ENCODE results near the gene CFAP57.
"Not testable (repeated sequence)": the region's sequence is repeated elsewhere in the genome, so short reads cannot be mapped to it uniquely, and the experiment has no call there.

Gene CFAP57

DNA sequence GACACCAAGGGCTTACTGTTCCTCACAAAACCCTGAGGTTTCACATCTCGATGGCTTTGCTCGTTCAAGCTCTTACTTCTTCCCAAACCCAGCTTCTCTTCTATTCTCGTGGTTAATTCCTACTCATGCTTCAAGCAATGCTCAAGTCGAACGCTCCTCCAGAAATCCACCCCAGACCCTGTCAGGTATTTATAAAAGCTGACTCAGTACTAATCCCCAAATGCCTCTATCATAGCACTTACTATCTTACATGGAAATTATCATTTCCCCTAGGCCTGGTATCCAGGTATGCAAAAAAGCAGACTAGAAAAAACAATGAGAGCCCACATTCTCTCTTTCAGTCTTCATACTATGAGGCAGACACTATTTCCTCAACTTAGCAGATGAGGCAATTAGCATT lies 6.4 kb upstream of the CFAP57 start:
- DNase-seq: no peak
- intact Hi-C loops (cut with DNase I): no loop called here

DNA sequence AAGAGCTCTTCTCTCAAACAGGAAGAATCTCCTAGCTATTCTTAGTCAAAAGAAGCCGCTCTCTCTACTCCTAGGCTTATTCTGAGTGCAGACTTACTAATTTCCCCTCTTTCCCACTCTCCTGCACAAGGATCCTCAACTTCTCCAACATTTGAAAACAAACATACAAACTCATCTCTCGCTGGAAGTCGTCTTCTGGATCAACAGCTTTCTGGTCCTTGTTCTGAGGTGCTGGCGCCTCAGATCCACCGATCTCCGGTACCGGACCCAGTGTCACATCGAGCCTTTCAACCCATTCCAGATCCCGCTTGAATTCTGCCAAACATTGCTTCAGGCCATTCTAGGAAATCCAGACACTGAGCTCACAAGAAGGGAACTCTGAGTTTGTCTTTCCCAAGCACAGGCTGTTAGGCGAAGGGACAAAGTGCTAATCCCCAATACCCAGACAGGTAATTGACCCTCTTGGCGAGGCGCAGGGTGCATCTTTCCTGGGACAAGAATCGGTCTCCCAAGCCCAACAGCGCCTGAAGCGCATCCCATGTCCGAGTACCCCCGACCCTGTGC lies 736 bp upstream of the CFAP57 start:
- peak in 8 of 42 donors; percentile 1 to 30 (median 17) for DNase-seq
- intact Hi-C loops (cut with DNase I): no loop called here

DNA sequence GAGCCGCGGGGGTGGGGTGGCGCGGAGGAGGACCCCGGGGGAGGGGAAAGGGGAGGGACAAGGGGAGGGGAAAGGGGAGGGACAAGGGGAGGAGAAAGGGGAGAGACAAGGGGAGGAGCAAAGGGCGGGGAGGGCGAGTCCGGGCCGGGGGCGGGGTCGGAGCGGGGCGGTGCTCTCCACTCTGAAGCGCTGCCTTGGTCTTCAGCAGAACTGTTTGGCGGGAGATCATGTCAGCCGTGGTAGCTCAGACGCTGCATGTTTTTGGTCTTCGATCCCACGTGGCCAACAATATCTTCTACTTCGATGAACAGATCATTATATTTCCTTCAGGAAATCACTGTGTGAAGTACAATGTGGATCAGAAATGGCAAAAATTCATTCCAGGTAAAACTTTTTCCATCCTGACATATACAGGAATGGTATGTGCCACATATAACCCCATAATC lies 420 bp downstream of the CFAP57 start:
- DNase-seq: peak; percentile 67 to 96 (median 88)
- intact Hi-C loops (cut with DNase I): no loop called here

DNA sequence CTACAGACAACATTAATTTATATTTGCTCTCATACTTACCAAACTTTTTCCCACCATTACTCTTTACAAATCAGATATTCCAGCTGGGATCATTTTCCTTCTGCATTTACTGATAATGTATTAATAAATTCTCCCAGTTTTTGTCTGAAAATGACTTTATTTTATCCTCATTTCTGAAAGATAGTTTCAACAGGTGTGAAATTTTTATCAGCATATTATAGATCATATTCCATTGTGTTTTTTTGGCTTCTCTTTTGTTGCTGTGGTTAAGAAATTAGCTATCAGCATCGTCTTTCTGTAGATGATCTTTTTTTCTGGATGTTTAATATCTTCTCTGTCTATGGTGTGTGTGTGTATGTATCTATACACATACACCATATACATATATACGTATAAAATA lies 2.7 kb downstream of the CFAP57 start:
- intact Hi-C loops (cut with DNase I): no loop called here
- DNase-seq: no peak

DNA sequence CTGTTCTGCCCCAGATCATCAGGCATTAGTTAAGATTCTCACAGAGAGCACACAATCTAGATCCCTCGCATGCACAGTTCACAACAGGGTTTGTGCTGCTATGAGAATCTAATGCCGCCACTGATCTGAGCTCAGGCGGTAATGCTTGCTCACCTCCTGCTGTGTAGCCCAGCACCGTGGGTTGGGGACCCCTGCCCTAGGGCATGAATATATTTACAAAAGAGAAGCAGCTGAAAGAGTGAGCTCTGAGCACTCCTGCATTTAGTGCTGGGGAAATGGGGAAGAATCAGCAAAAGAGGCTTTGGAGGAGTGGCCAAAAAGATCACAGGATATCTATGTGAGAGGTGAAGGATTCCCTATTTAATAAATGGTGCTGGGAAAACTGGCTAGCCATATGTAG lies 5.6 kb downstream of the CFAP57 start:
- no peak for DNase-seq
- intact Hi-C loops (cut with DNase I): no loop called here

DNA sequence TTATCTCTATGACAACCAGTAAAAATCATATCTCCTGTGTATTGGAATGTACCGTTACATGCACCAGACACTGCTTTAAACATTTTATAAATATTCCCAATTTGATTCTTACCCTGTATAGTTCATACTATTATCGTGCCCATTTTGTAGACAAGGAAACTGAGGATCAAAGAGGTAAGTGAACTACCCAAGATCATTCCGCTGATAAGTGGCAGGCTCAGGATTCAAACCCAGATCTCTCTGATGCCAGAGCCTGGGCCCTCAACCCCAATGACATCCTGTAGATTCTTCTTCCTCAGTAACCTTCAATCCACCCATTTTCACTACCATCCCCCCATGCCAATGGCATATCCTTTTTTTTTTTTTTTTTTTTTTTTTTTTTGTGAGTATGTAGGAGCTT lies 12.3 kb downstream of the CFAP57 start:
- no peak for DNase-seq
- intact Hi-C loops (cut with DNase I): no loop called here

DNA sequence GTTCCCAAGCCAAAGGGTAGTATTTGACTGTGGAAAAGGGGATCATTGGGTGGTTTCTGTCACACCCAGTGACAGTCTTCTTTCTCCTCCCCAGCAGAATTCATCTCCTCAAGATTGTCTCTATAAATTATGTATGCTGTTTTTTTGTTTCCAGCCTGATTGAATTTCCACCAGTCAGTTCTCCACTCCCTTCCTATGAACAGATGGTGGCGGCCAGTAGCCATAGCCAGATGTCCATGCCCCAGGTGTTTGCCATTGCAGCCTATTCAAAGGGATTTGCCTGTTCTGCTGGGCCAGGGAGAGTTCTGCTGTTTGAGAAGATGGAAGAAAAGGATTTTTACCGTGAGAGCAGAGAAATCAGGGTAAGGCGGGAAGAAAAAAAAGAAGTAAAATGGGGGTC lies 12.9 kb downstream of the CFAP57 start:
- DNase-seq: no peak
- intact Hi-C loops (cut with DNase I): no loop called here

DNA sequence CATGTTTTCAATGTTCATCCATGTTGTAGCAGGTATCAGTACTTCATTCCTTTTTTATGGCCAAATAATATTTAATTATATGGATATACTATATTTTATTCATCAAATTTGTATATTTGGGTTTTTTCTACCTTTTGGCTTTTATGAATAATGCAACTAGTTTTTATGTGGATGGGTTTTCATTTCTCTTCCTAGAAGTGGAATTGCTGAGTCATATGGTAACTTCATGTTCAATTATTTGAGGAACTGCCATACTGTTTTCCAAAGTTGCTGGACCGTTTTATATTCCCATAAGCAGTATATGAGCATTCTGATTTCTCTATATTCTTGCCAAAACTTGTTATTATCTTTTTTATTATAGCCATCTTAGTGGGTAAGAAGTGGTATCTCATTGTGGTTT lies 16.0 kb downstream of the CFAP57 start:
- intact Hi-C loops (cut with DNase I): no loop called here

DNA sequence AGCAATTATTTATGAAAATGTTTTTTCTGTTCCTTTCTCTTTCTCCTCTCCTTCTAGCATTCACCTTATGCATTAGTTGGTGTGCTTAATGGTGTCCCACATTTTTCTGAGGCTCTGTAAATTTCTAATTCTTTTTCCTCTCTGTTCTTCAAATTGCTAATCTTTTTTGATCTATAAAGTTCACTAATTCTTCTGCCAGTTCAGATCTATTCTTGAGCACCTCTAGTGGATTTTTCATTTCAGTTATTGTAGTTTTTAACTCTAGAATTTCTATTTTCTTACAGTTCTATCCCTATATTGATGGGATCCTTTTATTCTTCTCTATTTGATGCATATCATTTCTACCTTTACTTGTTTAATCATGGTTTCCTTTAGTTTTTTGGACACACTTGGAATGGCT lies 22.4 kb downstream of the CFAP57 start:
- no peak for DNase-seq
- intact Hi-C loops (cut with DNase I): no loop called here

More for the DNA sequence above, 16.0 kb downstream of the CFAP57 start:
- DNase-seq: no peak

DNA sequence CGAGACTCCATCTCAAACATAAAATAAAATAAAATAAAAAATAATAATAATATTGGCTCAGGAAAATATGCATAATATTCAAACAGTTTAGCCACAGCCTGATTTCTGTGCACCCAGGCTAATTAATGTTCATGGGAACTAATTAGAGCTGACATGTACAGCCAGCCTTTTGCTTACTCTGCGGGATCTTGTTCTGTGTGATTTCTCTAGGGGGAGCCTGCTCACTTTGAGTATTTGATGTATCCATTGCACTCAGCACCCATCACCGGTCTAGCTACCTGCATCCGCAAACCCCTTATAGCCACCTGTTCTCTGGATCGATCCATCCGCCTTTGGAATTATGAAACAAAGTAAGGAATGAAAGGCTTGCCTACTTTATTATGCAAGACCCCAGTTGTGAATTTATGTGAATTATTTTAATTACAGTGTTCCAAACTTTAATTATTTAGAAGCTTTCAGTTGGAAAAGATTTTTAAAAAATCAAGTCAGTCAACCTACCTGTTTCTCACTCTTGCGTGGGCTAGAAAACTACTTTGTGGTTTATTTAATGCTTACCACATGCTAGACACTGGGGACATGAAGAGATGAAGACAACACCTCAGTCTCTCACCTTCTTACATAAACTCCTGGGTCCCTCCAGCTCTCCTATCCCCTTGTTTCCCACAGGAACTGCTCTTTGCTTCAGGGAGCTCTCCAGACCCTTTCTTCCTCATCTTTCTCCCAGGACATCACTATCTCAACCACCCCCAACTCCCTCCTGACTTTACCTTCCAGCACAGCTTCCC lies 25.4 kb downstream of the CFAP57 start:
- DNase-seq: no peak
- intact Hi-C loops (cut with DNase I): no loop called here

DNA sequence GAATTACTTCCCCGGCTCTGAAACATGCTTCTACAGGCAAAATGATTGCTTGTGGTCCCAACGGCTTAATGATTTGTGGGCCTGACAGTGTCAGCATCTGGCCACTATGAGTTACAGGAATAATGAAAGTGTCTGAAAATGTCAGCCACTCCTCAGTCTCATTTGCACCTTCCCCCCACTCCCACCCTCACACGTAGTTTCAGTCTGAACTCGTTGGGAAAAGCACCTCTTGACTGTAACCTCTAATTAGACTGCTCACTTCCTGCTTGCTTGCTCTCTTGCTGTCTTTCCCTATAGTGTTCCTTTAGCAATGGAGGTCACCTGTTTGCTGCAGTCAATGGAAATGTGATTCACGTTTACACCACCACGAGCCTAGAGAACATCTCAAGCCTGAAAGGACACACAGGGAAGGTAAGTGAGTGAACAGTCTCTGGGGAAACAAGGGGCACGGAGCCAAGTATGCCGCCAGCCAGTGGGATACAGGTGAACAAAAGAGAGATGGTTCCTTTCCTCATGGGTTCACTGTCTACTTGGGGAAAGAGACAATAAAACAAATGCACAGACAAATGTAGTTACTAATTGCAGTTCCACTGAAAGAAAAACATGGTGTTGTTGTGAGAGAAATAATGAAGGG lies 27.1 kb downstream of the CFAP57 start:
- no peak for DNase-seq
- intact Hi-C loops (cut with DNase I): no loop called here

DNA sequence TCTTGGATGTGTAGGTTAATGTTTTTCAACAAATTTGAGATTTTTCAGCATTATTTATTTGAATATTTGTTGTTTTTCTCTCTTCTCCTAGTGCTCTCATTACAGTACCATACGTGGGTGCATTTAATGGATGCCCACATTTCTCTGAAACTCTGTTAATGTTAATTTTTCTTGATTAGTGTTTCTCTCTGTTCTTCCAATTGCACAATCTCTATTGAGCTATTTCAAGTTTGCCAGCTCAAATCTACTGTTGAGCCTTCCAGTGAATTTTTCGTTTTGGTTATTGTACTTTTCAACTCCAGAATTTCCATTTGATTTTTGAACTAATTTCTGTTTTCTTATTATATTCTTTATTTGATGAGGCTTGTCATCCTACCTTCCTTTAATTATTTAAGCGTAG lies 31.7 kb downstream of the CFAP57 start:
- intact Hi-C loops (cut with DNase I): no loop called here
- no peak for DNase-seq

DNA sequence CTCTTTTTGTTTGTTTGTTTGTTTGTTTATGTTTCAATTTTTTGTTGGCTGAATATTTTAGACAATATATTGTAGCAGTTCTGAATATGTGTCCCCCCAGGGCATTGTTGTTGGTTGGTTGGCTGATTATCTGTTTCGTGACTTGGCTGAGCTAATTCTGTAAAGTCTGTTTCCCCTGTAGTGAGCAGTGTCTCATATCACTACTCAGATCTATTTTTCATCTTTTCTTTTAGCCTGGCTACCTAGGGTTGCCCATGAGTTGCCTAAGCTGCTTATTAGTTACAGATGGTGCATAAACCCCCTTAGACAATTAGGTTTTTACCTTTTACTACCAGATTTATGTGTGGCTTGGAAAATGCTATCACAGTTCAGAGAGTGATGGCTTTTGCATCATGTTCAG lies 32.3 kb downstream of the CFAP57 start:
- no peak for DNase-seq
- intact Hi-C loops (cut with DNase I): no loop called here

DNA sequence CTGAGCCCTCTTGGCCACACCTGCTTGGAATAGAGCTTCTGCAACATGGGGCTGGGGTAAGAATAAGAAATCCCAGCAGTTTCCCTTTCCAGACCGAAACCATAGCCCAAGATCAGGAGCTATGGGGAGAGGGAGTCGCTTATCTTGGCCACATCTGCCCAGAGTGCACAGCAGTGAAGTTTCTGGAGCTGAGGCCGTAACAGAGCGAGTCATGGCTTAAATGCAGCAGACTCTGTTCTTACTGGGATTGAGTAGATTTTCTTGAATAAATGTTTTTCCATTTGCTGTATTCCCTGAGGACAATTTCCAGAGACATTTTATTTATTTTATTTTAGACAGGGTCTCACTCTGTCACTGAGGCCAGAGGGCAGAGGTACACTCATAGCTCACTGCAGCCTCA lies 33.5 kb downstream of the CFAP57 start:
- intact Hi-C loops (cut with DNase I): no loop called here

DNA sequence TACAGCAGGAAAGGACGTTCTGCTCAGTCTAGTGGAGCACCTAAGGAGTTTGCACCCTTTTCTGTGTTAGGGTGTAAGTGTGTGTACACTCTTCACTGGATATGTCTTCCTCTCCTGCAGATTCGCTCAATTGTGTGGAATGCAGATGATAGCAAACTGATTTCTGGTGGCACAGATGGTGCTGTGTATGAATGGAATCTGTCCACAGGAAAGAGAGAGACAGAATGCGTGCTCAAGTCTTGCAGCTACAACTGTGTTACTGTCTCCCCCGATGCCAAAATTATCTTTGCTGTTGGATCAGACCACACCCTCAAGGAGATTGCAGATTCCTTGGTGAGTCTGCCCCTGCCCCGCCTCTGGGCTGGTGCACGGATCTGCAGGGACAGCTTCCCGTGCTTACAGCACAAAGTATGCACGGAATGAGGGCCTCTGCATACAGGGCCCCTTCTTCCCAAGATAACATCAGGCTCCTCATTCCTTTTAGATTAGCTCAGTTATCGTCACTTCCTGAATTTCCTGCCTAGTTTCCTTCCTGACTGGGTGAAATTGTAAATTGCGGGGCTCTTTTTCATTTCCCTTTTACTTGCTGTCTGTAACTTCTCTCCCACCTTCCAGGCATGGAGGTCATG lies 34.6 kb downstream of the CFAP57 start:
- DNase-seq: no peak
- intact Hi-C loops (cut with DNase I): no loop called here

More for the DNA sequence above, 33.5 kb downstream of the CFAP57 start:
- no peak for DNase-seq

DNA sequence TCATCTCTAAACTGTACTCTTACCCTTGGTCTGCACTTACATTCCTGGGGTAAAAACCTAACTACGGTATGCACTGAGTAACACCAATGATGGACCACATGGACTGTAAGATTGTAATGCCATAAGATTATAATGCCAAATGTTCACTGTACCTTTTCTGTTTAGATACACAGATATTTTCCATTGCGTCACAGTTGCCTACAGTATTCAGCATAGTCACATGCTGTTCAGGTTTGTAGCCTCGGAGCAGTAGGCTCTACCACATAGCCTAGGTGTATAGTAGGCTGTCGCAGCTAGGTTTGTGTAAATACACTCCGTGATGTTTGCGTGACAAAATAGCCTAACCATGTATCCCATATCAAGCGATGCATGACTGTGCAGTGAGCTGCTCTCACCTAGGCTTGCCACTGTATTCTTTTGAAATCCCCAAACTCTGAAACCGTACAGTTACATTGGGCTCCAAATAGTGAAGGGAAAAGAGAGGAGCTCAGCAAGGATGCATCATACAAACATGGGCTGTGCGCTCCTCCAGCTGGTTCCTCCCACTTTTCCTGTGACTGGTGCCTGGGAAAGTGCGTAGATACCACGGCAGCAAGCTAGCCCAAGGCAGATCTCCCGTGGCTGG lies 35.2 kb downstream of the CFAP57 start:
- no peak for DNase-seq
- intact Hi-C loops (cut with DNase I): no loop called here

DNA sequence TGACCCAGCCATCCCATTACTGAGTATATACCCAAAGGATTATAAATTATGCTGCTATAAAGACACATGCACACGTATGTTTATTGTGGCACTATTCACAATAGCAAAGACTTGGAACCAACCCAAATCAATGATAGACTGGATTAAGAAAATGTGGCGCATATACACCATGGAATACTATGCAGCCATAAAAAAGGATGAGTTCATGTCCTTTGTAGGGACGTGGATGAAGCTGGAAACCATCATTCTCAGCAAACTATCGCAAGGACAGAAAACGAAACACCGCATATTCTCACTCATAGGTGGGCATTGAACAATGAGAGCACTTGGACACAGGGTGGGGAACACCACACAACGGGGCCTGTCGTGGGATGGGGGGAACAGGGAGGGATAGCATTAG lies 36.1 kb downstream of the CFAP57 start:
- DNase-seq; intact Hi-C loops (cut with DNase I): not testable (repeated sequence)

DNA sequence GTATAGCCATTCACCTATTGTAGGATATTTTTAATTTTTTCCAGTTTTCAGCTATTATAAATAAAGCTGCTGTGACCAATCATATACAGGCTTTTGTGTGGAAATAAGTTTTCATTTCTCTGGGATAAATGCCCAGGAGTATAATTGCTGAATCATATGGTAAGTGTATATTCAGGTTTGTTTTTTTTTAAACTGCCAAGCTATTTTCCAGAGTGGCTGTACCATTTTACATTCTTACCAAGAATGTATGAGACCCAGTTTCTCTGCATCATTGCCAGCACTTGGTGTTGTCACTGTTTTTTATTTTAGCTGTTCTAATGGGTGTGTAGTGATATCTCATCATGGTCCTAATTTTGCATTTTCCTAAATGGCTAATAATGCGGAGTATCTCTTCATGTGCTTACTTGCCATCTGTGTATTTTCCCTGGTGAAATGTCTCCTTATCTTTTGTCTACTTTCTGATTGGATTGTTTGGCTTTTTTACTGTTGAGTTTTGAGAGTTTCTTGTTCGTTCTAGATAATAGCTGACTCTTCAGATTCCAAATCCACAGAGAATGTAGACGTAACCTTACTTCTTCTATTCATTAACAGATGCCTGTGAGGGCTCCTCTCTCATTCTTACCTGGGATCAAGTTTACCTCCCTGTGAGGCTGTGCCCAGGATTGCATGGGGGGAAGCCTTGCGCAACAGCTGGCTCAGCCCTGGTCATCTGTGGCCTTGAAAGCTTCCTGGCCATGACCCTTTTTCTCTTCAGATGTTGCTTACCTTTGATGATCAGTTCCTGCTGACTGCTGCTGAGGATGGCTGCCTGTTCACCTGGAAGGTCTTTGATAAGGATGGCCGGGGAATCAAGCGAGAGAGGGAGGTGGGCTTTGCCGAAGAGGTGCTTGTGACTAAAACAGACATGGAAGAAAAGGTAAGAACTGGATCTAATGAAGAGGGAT lies 42.6 kb downstream of the CFAP57 start:
- DNase-seq: peak in 2 of 42 donors; percentile 7 to 31
- intact Hi-C loops (cut with DNase I): no loop called here

DNA sequence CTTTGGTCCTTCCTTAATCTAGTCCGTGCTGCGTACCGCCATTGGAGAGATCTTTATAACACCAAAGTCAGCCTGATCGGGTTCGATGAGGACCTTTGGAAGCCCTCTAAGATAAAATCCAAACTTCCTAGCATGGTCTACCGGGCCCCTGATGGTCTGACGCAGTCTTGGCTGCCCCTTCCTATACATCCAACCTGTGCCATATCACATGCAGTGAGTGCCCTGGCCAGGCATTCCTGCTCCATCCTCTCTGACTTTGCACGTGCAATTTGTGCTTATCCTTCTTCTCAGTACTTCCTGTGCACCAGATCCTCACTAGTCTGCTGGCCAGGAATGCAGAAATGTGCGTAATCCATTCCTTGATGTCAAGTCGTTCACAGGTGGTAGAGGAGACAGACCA lies 45.6 kb downstream of the CFAP57 start:
- peak in 1 of 42 donors; percentile 16 for DNase-seq
- intact Hi-C loops (cut with DNase I): no loop called here

Measured in head of caudate nucleus (tissue), 42 donors.